ENCODE results near the gene PRKACG.

DNA sequence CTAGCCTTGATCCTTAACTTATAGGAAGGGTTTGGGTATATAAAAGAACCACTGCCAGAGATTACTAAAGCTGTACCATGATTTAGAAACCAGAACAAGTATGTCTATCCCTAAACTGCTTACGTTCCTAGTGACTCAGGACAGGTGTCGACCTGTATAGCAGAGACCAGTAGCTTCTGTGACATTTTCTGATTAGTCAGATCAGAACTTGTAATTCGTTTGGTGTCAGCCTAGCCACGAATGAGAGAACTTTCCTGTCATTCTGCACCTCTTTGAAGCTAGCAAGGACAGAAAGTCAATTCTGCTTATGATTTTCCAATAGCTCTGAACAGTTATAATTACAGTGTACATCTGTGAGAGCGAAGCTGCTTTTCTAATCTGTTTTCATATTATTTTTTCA lies 39.5 kb downstream of the PRKACG start:
- TF ChIP-seq EZH2phosphoT487 (IDR thresholded peaks at IDR 0.05), result no peak
- TF ChIP-seq, protein P1, sequence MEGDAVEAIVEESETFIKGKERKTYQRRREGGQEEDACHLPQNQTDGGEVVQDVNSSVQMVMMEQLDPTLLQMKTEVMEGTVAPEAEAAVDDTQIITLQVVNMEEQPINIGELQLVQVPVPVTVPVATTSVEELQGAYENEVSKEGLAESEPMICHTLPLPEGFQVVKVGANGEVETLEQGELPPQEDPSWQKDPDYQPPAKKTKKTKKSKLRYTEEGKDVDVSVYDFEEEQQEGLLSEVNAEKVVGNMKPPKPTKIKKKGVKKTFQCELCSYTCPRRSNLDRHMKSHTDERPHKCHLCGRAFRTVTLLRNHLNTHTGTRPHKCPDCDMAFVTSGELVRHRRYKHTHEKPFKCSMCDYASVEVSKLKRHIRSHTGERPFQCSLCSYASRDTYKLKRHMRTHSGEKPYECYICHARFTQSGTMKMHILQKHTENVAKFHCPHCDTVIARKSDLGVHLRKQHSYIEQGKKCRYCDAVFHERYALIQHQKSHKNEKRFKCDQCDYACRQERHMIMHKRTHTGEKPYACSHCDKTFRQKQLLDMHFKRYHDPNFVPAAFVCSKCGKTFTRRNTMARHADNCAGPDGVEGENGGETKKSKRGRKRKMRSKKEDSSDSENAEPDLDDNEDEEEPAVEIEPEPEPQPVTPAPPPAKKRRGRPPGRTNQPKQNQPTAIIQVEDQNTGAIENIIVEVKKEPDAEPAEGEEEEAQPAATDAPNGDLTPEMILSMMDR (IDR thresholded peaks at IDR 0.05), result no peak

Data from neural progenitor cell (in vitro differentiated cells).